DOHH2 (cell line): ENCODE data around the gene HOTAIR.

Source experiments
- H3F3A ChIP-seq: fragments of 200-600 bp; sonication (generic), shearing (Covaris generic); 2 replicates; pipeline ENCODE4 v1.6.0; 2016; ENCODE audit warnings: antibody characterized with exemption, mild to moderate bottlenecking; ENCODE audit not compliant: control insufficient read depth, insufficient read depth
- H3K27ac ChIP-seq: fragments of 200-600 bp; sonication (generic); 2 replicates; pipeline ENCODE4 v1.5.1; 2014; ENCODE audit warnings: low read depth, mild to moderate bottlenecking, low read length, moderate library complexity
- H3K27me3 ChIP-seq: fragments of 200-600 bp; sonication (generic); 2 replicates; pipeline ENCODE4 v1.6.1; 2014; ENCODE audit warnings: mild to moderate bottlenecking, low read length, mixed read lengths; ENCODE audit not compliant: control insufficient read depth
- H3K36me3 ChIP-seq: fragments of 200-600 bp; sonication (generic); 2 replicates; pipeline ENCODE4 v1.6.1; 2014; ENCODE audit warnings: mild to moderate bottlenecking, low read length, moderate library complexity, mixed read lengths; ENCODE audit not compliant: control insufficient read depth
- H3K4me1 ChIP-seq: fragments of 200-600 bp; sonication (generic); 2 replicates; pipeline ENCODE4 v1.6.1; 2014; ENCODE audit warnings: mild to moderate bottlenecking, low read length, mixed read lengths; ENCODE audit not compliant: control insufficient read depth
- H3K4me2 ChIP-seq: fragments of 200-600 bp; sonication (generic); 2 replicates; pipeline ENCODE4 v1.6.0; 2014; ENCODE audit warnings: mild to moderate bottlenecking, low read length, moderate library complexity
- H3K4me3 ChIP-seq: fragments of 200-600 bp; sonication (generic); 2 replicates; pipeline ENCODE4 v1.5.1; 2014; ENCODE audit warnings: mild to moderate bottlenecking, low read length, mixed read lengths
- H3K79me2 ChIP-seq: fragments of 200-600 bp; sonication (generic); 2 replicates; pipeline ENCODE4 v1.6.1; 2014; ENCODE audit warnings: mild to moderate bottlenecking, low read length, mixed read lengths; ENCODE audit not compliant: control insufficient read depth
- H3K9me2 ChIP-seq: fragments of 200-600 bp; sonication (generic); replicated peaks from 2 replicates; pipeline ENCODE4 v1.6.1; 2014; ENCODE audit warnings: mild to moderate bottlenecking, low read length, mixed read lengths; ENCODE audit not compliant: control insufficient read depth
- H3K9me3 ChIP-seq: fragments of 200-600 bp; sonication (generic); 2 replicates; pipeline ENCODE4 v1.6.1; 2014; ENCODE audit warnings: antibody characterized with exemption, low read length, mixed read lengths; ENCODE audit not compliant: control insufficient read depth, insufficient read depth
- H4K20me1 ChIP-seq: fragments of 200-600 bp; sonication (generic); 2 replicates; pipeline ENCODE4 v1.6.0; 2014; ENCODE audit warnings: low read depth, mild to moderate bottlenecking, antibody characterized with exemption, low read length, moderate library complexity; ENCODE audit not compliant: control insufficient read depth, insufficient read depth
- CTCF ChIP-seq: fragments of 200-600 bp; sonication (generic); IDR thresholded peaks from one replicate; pipeline ENCODE4 v1.5.1; 2014; ENCODE audit warnings: antibody characterized with exemption, mild to moderate bottlenecking, low read depth, low read length; ENCODE audit not compliant: poor library complexity, severe bottlenecking
- EZH2phosphoT487 ChIP-seq: fragments of 200-600 bp; sonication (generic); IDR thresholded peaks from 2 replicates; pipeline ENCODE4 v1.6.1; 2017; ENCODE audit warnings: borderline replicate concordance, mild to moderate bottlenecking, antibody characterized with exemption, low read length, moderate library complexity, mixed read lengths

Gene HOTAIR

GRCh38 chr12:53978477-53979356 lies 4.0 kb upstream of the HOTAIR start:
- TF ChIP-seq EZH2phosphoT487 (no peak), CTCF (no peak)
- H3K79me2 ChIP-seq = no peaks in the 10 kb centered on the region
- peaks cover 6% of the 10 kb centered on the region; the same call in 1 of the 2 replicates for H3F3A ChIP-seq
- H3K36me3 ChIP-seq = no peaks in the 10 kb centered on the region
- H3K27me3 ChIP-seq = peaks cover 48% of the 10 kb centered on the region
- no peaks in the 10 kb centered on the region for H3K9me3 ChIP-seq
- no peaks in the 10 kb centered on the region for H3K9me2 ChIP-seq
- no peak overlapping the region for H3K4me3 ChIP-seq
- no peak overlapping the region for H3K4me2 ChIP-seq
- no peaks in the 10 kb centered on the region for H4K20me1 ChIP-seq
- no peak overlapping the region for H3K27ac ChIP-seq
- H3K4me1 ChIP-seq = peaks cover 43% of the 10 kb centered on the region

- Histone ChIP-seq H3K4me3 (peak overlapping the region; percentile 48), H3K27me3 (peaks cover 47% of the 10 kb centered on the region), H3F3A (peaks cover 6% of the 10 kb centered on the region; the same call in 1 of the 2 replicates), H4K20me1 (no peaks in the 10 kb centered on the region), H3K4me1 (peaks cover 38% of the 10 kb centered on the region), H3K79me2 (no peaks in the 10 kb centered on the region), H3K9me3 (no peaks in the 10 kb centered on the region), H3K36me3 (no peaks in the 10 kb centered on the region), H3K4me2 (peak overlapping the region; percentile 76), H3K9me2 (no peaks in the 10 kb centered on the region), H3K27ac (no peak overlapping the region)
- TF ChIP-seq CTCF = no peak
- no peak for TF ChIP-seq EZH2phosphoT487
Measured at GRCh38 chr12:53977596-53978445, 3.1 kb upstream of the HOTAIR start.

- no peak overlapping the region for H3K27ac ChIP-seq
- TF ChIP-seq EZH2phosphoT487 (no peak), CTCF (no peak)
- H3K9me2 ChIP-seq = no peaks in the 10 kb centered on the region
- peaks cover 6% of the 10 kb centered on the region; the same call in 1 of the 2 replicates for H3F3A ChIP-seq
- H4K20me1 ChIP-seq = no peaks in the 10 kb centered on the region; the same call in 1 of the 2 replicates
- no peaks in the 10 kb centered on the region for H3K9me3 ChIP-seq
- H3K4me2 ChIP-seq = peak overlapping the region; percentile 76
- H3K27me3 ChIP-seq = peaks cover 50% of the 10 kb centered on the region
- no peaks in the 10 kb centered on the region for H3K79me2 ChIP-seq
- H3K4me1 ChIP-seq = peaks cover 38% of the 10 kb centered on the region
- H3K36me3 ChIP-seq = no peaks in the 10 kb centered on the region
- H3K4me3 ChIP-seq = peak overlapping the region; percentile 48
Measured at GRCh38 chr12:53976823-53977595, 2.3 kb upstream of the HOTAIR start.
